SU-DHL-6 (cell line): ENCODE measurements around the gene MAT1A.

ENCODE experiments used
- EZH2phosphoT487 ChIP-seq: fragments of 200-600 bp; sonication (generic), shearing (Covaris generic); conservative IDR thresholded peaks from 2 replicates; pipeline ENCODE4 v1.6.1; 2018; ENCODE audit warnings: mild to moderate bottlenecking, antibody characterized with exemption, low read length, moderate library complexity, mixed read lengths
- TF ChIP-seq, protein P1 (sequence below): fragments of 200-600 bp; sonication (generic); IDR thresholded peaks from one replicate; pipeline ENCODE4 v1.5.1; 2017; ENCODE audit warnings: antibody characterized with exemption, mild to moderate bottlenecking, low read length, moderate library complexity; ENCODE audit not compliant: insufficient read depth, poor library complexity, severe bottlenecking

DNA sequence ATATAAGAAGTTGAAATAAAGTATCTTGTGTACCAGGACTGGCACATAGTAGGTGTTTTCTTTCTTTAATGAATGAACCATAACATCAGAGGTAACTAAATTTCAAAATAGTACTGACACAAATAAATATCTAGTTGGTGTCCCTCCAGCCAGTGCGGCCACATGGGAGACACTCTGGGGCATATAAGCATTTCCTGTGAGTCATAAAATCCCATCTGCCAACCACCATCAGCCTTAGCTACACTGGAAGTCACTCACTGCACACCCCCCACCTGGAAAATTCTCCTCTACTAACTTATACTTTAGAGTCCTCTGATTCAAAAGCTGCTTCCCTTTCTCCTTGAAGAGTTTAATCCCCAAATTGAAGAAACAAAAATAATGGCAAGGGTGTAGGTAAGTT lies 34.6 kb upstream of the MAT1A start:
- TF ChIP-seq, protein P1, sequence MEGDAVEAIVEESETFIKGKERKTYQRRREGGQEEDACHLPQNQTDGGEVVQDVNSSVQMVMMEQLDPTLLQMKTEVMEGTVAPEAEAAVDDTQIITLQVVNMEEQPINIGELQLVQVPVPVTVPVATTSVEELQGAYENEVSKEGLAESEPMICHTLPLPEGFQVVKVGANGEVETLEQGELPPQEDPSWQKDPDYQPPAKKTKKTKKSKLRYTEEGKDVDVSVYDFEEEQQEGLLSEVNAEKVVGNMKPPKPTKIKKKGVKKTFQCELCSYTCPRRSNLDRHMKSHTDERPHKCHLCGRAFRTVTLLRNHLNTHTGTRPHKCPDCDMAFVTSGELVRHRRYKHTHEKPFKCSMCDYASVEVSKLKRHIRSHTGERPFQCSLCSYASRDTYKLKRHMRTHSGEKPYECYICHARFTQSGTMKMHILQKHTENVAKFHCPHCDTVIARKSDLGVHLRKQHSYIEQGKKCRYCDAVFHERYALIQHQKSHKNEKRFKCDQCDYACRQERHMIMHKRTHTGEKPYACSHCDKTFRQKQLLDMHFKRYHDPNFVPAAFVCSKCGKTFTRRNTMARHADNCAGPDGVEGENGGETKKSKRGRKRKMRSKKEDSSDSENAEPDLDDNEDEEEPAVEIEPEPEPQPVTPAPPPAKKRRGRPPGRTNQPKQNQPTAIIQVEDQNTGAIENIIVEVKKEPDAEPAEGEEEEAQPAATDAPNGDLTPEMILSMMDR = no peak
- no peak for TF ChIP-seq EZH2phosphoT487
